ENCODE data around the gene SDC3.

Gene SDC3

GRCh38 chr1:30905916-30906620 is 2.5 kb downstream of the SDC3 start:
- no peak for TF ChIP-seq ZFX (IDR thresholded peaks at IDR 0.05)
- no peak for TF ChIP-seq CTCF (conservative IDR thresholded peaks at IDR 0.05)
- H3K27ac ChIP-seq: no peak overlapping the region

GRCh38 chr1:30905403-30905802 is 3.2 kb downstream of the SDC3 start:
- no peak for TF ChIP-seq ZFX (IDR thresholded peaks at IDR 0.05)
- no peak for TF ChIP-seq CTCF (conservative IDR thresholded peaks at IDR 0.05)
- no peak overlapping the region for H3K27ac ChIP-seq

- no peak overlapping the region for H3K27ac ChIP-seq
- TF ChIP-seq ZFX (IDR thresholded peaks at IDR 0.05) (no peak), CTCF (conservative IDR thresholded peaks at IDR 0.05) (no peak)
These were observed 3.6 kb downstream of the SDC3 start for GRCh38 chr1:30904962-30905335.

GRCh38 chr1:30904191-30904961 is 4.2 kb downstream of the SDC3 start:
- no peak overlapping the region for H3K27ac ChIP-seq
- TF ChIP-seq ZFX (IDR thresholded peaks at IDR 0.05): no peak
- TF ChIP-seq CTCF (conservative IDR thresholded peaks at IDR 0.05): no peak

- TF ChIP-seq CTCF (conservative IDR thresholded peaks at IDR 0.05) (no peak), ZFX (IDR thresholded peaks at IDR 0.05) (no peak)
- H3K27ac ChIP-seq: no peak overlapping the region
These were observed 5.1 kb downstream of the SDC3 start for GRCh38 chr1:30903343-30904034.

GRCh38 chr1:30902593-30903290 is 5.8 kb downstream of the SDC3 start:
- TF ChIP-seq CTCF (conservative IDR thresholded peaks at IDR 0.05) (no peak), ZFX (IDR thresholded peaks at IDR 0.05) (no peak)
- no peak overlapping the region for H3K27ac ChIP-seq
